AG10803 (cell line): ENCODE measurements around the gene TMPRSS15.

Experiments
- DNase-seq: peaks from one replicate; pipeline ENCODE4 v3.0.0; 2010; ENCODE audit warnings: low read depth
- H3K4me3 ChIP-seq: 2 replicates; pipeline ENCODE4 v1.5.1; 2011; ENCODE audit warnings: mild to moderate bottlenecking, low read length, control low read depth
- CTCF ChIP-seq: conservative IDR thresholded peaks from 2 replicates; pipeline ENCODE4 v1.5.1; 2011; ENCODE audit warnings: mild to moderate bottlenecking, low read length, control low read depth, inconsistent platforms

The TMPRSS15 gene

GRCh38 chr21:18289876-18290275 is 113.7 kb downstream of the TMPRSS15 start:
- no peak for DNase-seq
- no peak for TF ChIP-seq CTCF
- no peak overlapping the region for H3K4me3 ChIP-seq

GRCh38 chr21:18285379-18285778 is 118.2 kb downstream of the TMPRSS15 start:
- H3K4me3 ChIP-seq = no peak overlapping the region
- no peak for DNase-seq
- no peak for TF ChIP-seq CTCF

GRCh38 chr21:18275781-18276180 is 127.8 kb downstream of the TMPRSS15 start:
- TF ChIP-seq CTCF = no peak
- no peak for DNase-seq

GRCh38 chr21:18274370-18274769 is 129.2 kb downstream of the TMPRSS15 start:
- DNase-seq = no peak
- no peak overlapping the region for H3K4me3 ChIP-seq
- no peak for TF ChIP-seq CTCF

More at GRCh38 chr21:18275781-18276180, 127.8 kb downstream of the TMPRSS15 start:
- H3K4me3 ChIP-seq = no peak overlapping the region

GRCh38 chr21:18273400-18273799 is 130.2 kb downstream of the TMPRSS15 start:
- DNase-seq = no peak

GRCh38 chr21:18269856-18270255 is 133.7 kb downstream of the TMPRSS15 start:
- H3K4me3 ChIP-seq = no peak overlapping the region
- DNase-seq = no peak
- TF ChIP-seq CTCF = no peak

More at GRCh38 chr21:18273400-18273799, 130.2 kb downstream of the TMPRSS15 start:
- H3K4me3 ChIP-seq = no peak overlapping the region
- TF ChIP-seq CTCF = no peak

- no peak for DNase-seq
- no peak overlapping the region for H3K4me3 ChIP-seq
- no peak for TF ChIP-seq CTCF
Measured at GRCh38 chr21:18268906-18269305, 134.7 kb downstream of the TMPRSS15 start.
